ENCODE measurements around the gene TBC1D8. TPM values are rescaled to one million over a fixed set of nuclear protein-coding genes. Genes with fewer than 3 reads are reported as not detected.
A peak's percentile ranks its signal among the peaks of the same experiment; 100 is the strongest.

Gene TBC1D8
- total and polyA plus RNA-seq, 2 of the 8 experiments (the other 6 are each of a cell fraction or from before 2014, with no cell fraction given) = 20.8 to 21.8 TPM

- TF ChIP-seq SIN3A (conservative IDR thresholded peaks at IDR 0.05 in 1 of 2, IDR thresholded peaks at IDR 0.05 in 1 of 2; ENCODE audit: low read depth in 1 of 2, low read length in 2 of 2) (no peak), POLR2AphosphoS5 (IDR thresholded peaks at IDR 0.05; ENCODE audit: low read depth, low read length) (no peak), USF2 (IDR thresholded peaks at IDR 0.05; ENCODE audit: low read length) (no peak), CTBP2 (IDR thresholded peaks at IDR 0.05; ENCODE audit: borderline replicate concordance, insufficient read depth, insufficient read length, low read length) (no peak)
- Histone ChIP-seq H4K8ac (ENCODE audit: extremely low read depth, insufficient read depth, low read length) (peak overlapping the region; percentile 45; the same call in 1 of the 2 replicates), H2BK120ac (replicated peaks; ENCODE audit: low read depth, low read length) (no peak overlapping the region), H3K56ac (replicated peaks; ENCODE audit: insufficient read length, low read depth, low read length) (no peak overlapping the region), H3K27ac (ENCODE audit: low read depth, low read length) (no peak overlapping the region), H2AK5ac (ENCODE audit: low read depth, low read length) (no peak overlapping the region), H3K9me3 (ENCODE audit: insufficient read depth in 2 of 2, low read depth in 1 of 2, low read length in 1 of 2) (no peaks in the 10 kb centered on the region), H3K23me2 (ENCODE audit: low read depth, low read length) (no peaks in the 10 kb centered on the region), H3K36me3 (ENCODE audit: control insufficient read depth in 2 of 4, insufficient read depth in 4 of 4, low read length in 3 of 4) (no peaks in the 10 kb centered on the region), H2BK20ac (ENCODE audit: low read length) (no peak overlapping the region), H4K20me1 (replicated peaks in 1 of 2; ENCODE audit: control insufficient read depth in 1 of 2, insufficient read depth in 2 of 2, low read length in 2 of 2) (no peaks in the 10 kb centered on the region), H3K4me3 (ENCODE audit: extremely low read depth in 1 of 4, insufficient read depth in 2 of 4, low read depth in 3 of 4, low read length in 4 of 4) (no peak overlapping the region), H3K18ac (ENCODE audit: extremely low read depth, low read length) (no peak overlapping the region; the same call in 1 of the 2 replicates), H3K4me1 (replicated peaks in 1 of 4; ENCODE audit: control insufficient read depth in 3 of 4, insufficient read depth in 4 of 4, low read length in 3 of 4) (peaks cover 0 to 5% (median 2%) of the 10 kb centered on the region in 4 experiments; a peak in 3 of 7 replicates), H3K79me2 (ENCODE audit: control insufficient read depth in 1 of 2, insufficient read depth in 2 of 2, low read length in 2 of 2) (no peaks in the 10 kb centered on the region), H3K79me1 (ENCODE audit: low read depth, low read length) (no peaks in the 10 kb centered on the region), H3K4ac (replicated peaks; ENCODE audit: insufficient read length, low read depth, low read length) (no peak overlapping the region), H3K4me2 (ENCODE audit: insufficient read depth in 1 of 2, low read depth in 2 of 2, low read length in 2 of 2) (no peak overlapping the region; a peak in 1 of 4 replicates), H2BK5ac (ENCODE audit: low read depth, low read length) (no peak overlapping the region; the same call in 1 of the 2 replicates), H3K14ac (ENCODE audit: insufficient read length) (no peak overlapping the region), H3K9ac (replicated peaks in 1 of 4; ENCODE audit: extremely low read depth in 1 of 4, low read depth in 3 of 4, low read length in 3 of 4) (no peak overlapping the region), H4K91ac (replicated peaks; ENCODE audit: insufficient read length, low read length) (peak overlapping the region; percentile 77), H4K5ac (ENCODE audit: insufficient read length, low read depth, low read length) (no peak overlapping the region), H2BK12ac (ENCODE audit: low read depth, low read length) (peak overlapping the region; percentile 88; the same call in 1 of the 2 replicates), H2BK15ac (ENCODE audit: low read length) (no peak overlapping the region), H3K23ac (ENCODE audit: insufficient read length) (no peak overlapping the region), H2AFZ (ENCODE audit: low read length) (0 out of 2 replicates have a peak overlapping the region, but pooled peaks have one; percentile 87), H3K27me3 (replicated peaks in 1 of 4; ENCODE audit: control insufficient read depth in 3 of 4, extremely low read depth in 1 of 4, insufficient read depth in 3 of 4, low read length in 3 of 4) (no peaks in the 10 kb centered on the region)
- WGBS, 2 experiments (ENCODE audit: extremely low coverage in 1 of 2, insufficient coverage in 1 of 2, insufficient read length in 1 of 2, insufficient replicate concordance in 2 of 2, low coverage in 1 of 2, low lambda C conversion rate in 2 of 2, missing lambda C conversion rate in 1 of 2) = 84% methylated on average over 9 of the region's 9 CpGs; no CpG with 5 or more reads in 1 of the 2 experiments
- FAIRE-seq (no peak), DNase-seq (ENCODE audit: low read depth in 1 of 2, low spot score in 2 of 2) (no peak)
- POLR2A ChIA-PET (ENCODE audit: partially characterized antibody) = interaction anchor here (0.7 to 2.4 kb wide), 5 partner anchors 63 to 189 kb away, joined by 3 to 7 read pairs (median 4); partner anchors contain the start of genes CNOT11 and RPL31
- CTCF ChIA-PET (ENCODE audit: partially characterized antibody) = interaction anchor here (0.6 to 10.3 kb wide), 15 partner anchors 9 to 216 kb away, joined by 3 to 136 read pairs (median 3); partner anchors contain the start of gene CNOT11
These were observed 39.8 kb upstream of the TBC1D8 start for GRCh38 chr2:101190747-101191516.
